GM23338 (cell line): ENCODE data around the gene PASK. TPM values are rescaled to one million over a fixed set of nuclear protein-coding genes. Genes with fewer than 3 reads are reported as not detected.

Source experiments
- ATAC-seq: fragments of 200-7000 bp; cut with Tn5 transposase; 3 replicates; pipeline ENCODE4 v1.9.1; 2020
- DNase-seq: peaks from one replicate; pipeline ENCODE4 v3.0.0-alpha.2; 2015; ENCODE audit warnings: low spot score
- H2AFZ ChIP-seq: fragments of 200-600 bp; sonication (generic); 2 replicates; pipeline ENCODE4 v1.8.0; 2016; ENCODE audit warnings: antibody characterized with exemption, mild to moderate bottlenecking, moderate library complexity
- H3F3A ChIP-seq: fragments of 200-600 bp; sonication (generic); replicated peaks from 2 replicates; pipeline ENCODE4 v1.8.0; 2017; ENCODE audit warnings: antibody characterized with exemption, mixed run types, low read depth
- H3K27ac ChIP-seq: fragments of 200-600 bp; sonication (generic); 2 replicates; pipeline ENCODE4 v1.6.1; 2016; ENCODE audit warnings: low read depth
- H3K27me3 ChIP-seq: fragments of 200-600 bp; sonication (generic); 2 replicates; pipeline ENCODE4 v1.8.0; 2016; ENCODE audit warnings: mild to moderate bottlenecking, mixed run types, moderate library complexity; ENCODE audit not compliant: insufficient read depth
- H3K36me3 ChIP-seq: fragments of 200-600 bp; sonication (generic); 2 replicates; pipeline ENCODE4 v1.8.0; 2016; ENCODE audit warnings: mild to moderate bottlenecking; ENCODE audit not compliant: insufficient read depth
- H3K4me1 ChIP-seq: fragments of 200-600 bp; sonication (generic); 2 replicates; pipeline ENCODE4 v1.8.0; 2016; ENCODE audit warnings: mild to moderate bottlenecking, moderate library complexity; ENCODE audit not compliant: insufficient read depth
- H3K4me2 ChIP-seq: fragments of 200-600 bp; sonication (generic); 2 replicates; pipeline ENCODE4 v1.7.1; 2017; ENCODE audit warnings: mixed run types
- H3K4me3 ChIP-seq: fragments of 200-600 bp; sonication (generic); 2 replicates; pipeline ENCODE4 v1.6.1; 2016; ENCODE audit warnings: mixed run types
- H3K79me2 ChIP-seq: fragments of 200-600 bp; sonication (generic); replicated peaks from 2 replicates; pipeline ENCODE4 v1.8.0; 2017; ENCODE audit warnings: mild to moderate bottlenecking; ENCODE audit not compliant: insufficient read depth
- H3K9me2 ChIP-seq: fragments of 200-600 bp; sonication (generic); 2 replicates; pipeline ENCODE4 v1.8.0; 2017; ENCODE audit not compliant: insufficient read depth
- H4K20me1 ChIP-seq: fragments of 200-600 bp; sonication (generic); replicated peaks from 2 replicates; pipeline ENCODE4 v1.8.0; 2017; ENCODE audit warnings: mild to moderate bottlenecking; ENCODE audit not compliant: insufficient read depth
- H3K27ac Mint-ChIP-seq: 2 replicates; pipeline ENCODE4 v1.8.0; 2020; ENCODE audit warnings: inconsistent platforms, mild to moderate bottlenecking, moderate library complexity, mixed read lengths
- H3K27me3 Mint-ChIP-seq: 3 replicates; pipeline ENCODE4 v1.8.0; 2022; ENCODE audit warnings: low read depth, mild to moderate bottlenecking, moderate library complexity, mixed read lengths, inconsistent platforms; ENCODE audit not compliant: insufficient read depth, poor library complexity
- H3K36me3 Mint-ChIP-seq: 3 replicates; pipeline ENCODE4 v1.8.0; 2021; ENCODE audit warnings: low read depth, mild to moderate bottlenecking, inconsistent platforms, moderate library complexity, mixed read lengths
- H3K4me1 Mint-ChIP-seq: 3 replicates; pipeline ENCODE4 v1.8.0; 2020; ENCODE audit warnings: mild to moderate bottlenecking, inconsistent platforms, mixed read lengths
- H3K4me3 Mint-ChIP-seq: 3 replicates; pipeline ENCODE4 v1.8.0; 2021; ENCODE audit warnings: moderate library complexity, mild to moderate bottlenecking, inconsistent platforms, mixed read lengths
- H3K9me3 Mint-ChIP-seq: 3 replicates; pipeline ENCODE4 v1.8.0; 2020; ENCODE audit warnings: moderate library complexity, mild to moderate bottlenecking, inconsistent platforms, mixed read lengths
- CREB1 ChIP-seq: fragments of 250-450 bp; sonication (Bioruptor Pico); IDR thresholded peaks from 2 replicates; pipeline ENCODE4 v1.5.0; 2020; ENCODE audit warnings: low read depth, mild to moderate bottlenecking, moderate library complexity
- EZH2 ChIP-seq: fragments of 200-600 bp; sonication (generic); IDR thresholded peaks from one replicate; pipeline ENCODE4 v1.8.0; 2017; ENCODE audit warnings: antibody characterized with exemption, mild to moderate bottlenecking, low read depth; ENCODE audit not compliant: unreplicated experiment
- EZH2phosphoT487 ChIP-seq: fragments of 200-600 bp; sonication (generic); IDR thresholded peaks from one replicate; pipeline ENCODE4 v1.8.1; 2018; ENCODE audit warnings: antibody characterized with exemption; ENCODE audit not compliant: unreplicated experiment
- JUNB ChIP-seq: IDR thresholded peaks from one replicate; pipeline ENCODE4 v1.6.1; 2016; ENCODE audit warnings: antibody characterized with exemption; ENCODE audit not compliant: unreplicated experiment
- NANOG ChIP-seq: IDR thresholded peaks from 2 replicates; pipeline ENCODE4 v1.6.1; 2016; ENCODE audit warnings: antibody characterized with exemption, borderline replicate concordance
- POLR2AphosphoS5 ChIP-seq: IDR thresholded peaks from 2 replicates; pipeline ENCODE4 v1.6.1; 2016; ENCODE audit warnings: antibody characterized with exemption, low read depth
- STAT1 ChIP-seq: IDR thresholded peaks from one replicate; pipeline ENCODE4 v1.6.1; 2016; ENCODE audit warnings: antibody characterized with exemption; ENCODE audit not compliant: unreplicated experiment
- ZNF114 ChIP-seq: fragments of 250-450 bp; sonication (Bioruptor Pico); IDR thresholded peaks from 2 replicates; pipeline ENCODE4 v1.5.0; 2020; ENCODE audit warnings: mild to moderate bottlenecking, moderate library complexity
- ZNF331 ChIP-seq: fragments of 250-450 bp; sonication (Bioruptor Pico); IDR thresholded peaks from 2 replicates; pipeline ENCODE4 v1.5.0; 2020; ENCODE audit warnings: low read depth, mild to moderate bottlenecking, moderate library complexity
- polyA plus RNA-seq: library from polyadenylated mRNA; unstranded; fragments of >200 nt; fragmentation: Nextera tagmentation; extraction: Ambion mirVana; gene quantifications from 2 replicates; pipeline ENCODE4 v1.2.1, GENCODE V29; 2016
- total RNA-seq: library from RNA; depleted of rRNA; stranded (reverse); fragments of >200 nt; shearing (Covaris generic); gene quantifications from 2 replicates; pipeline ENCODE4 v1.2.3, GENCODE V29; 2014
- TF ChIP-seq, protein P1 (sequence below): IDR thresholded peaks from 2 replicates; pipeline ENCODE4 v1.6.1; 2016; ENCODE audit warnings: antibody characterized with exemption
- TF ChIP-seq, protein P2 (sequence below): IDR thresholded peaks from one replicate; pipeline ENCODE4 v1.6.1; 2018; ENCODE audit warnings: antibody characterized with exemption; ENCODE audit not compliant: unreplicated experiment
- TF ChIP-seq, protein P3 (sequence below), 2 experiments: fragments of 200-600 bp in 1 of 2; sonication (generic) in 1 of 2; conservative IDR thresholded peaks; 2 replicates each; pipeline versions ENCODE4 v1.5.1 to v1.6.1; 2016 to 2017; ENCODE audit warnings: antibody characterized with exemption in 2 of 2, low read depth in 2 of 2, mild to moderate bottlenecking in 2 of 2, moderate library complexity in 1 of 2
- TF ChIP-seq, protein P4 (sequence below): fragments of 250-450 bp; sonication (Bioruptor Pico); IDR thresholded peaks from 2 replicates; pipeline ENCODE4 v1.5.0; 2020; ENCODE audit warnings: mild to moderate bottlenecking, moderate library complexity

The PASK gene
- total and polyA plus RNA-seq, 2 experiments from 2014 or later = 12.5 to 38.4 TPM

DNA sequence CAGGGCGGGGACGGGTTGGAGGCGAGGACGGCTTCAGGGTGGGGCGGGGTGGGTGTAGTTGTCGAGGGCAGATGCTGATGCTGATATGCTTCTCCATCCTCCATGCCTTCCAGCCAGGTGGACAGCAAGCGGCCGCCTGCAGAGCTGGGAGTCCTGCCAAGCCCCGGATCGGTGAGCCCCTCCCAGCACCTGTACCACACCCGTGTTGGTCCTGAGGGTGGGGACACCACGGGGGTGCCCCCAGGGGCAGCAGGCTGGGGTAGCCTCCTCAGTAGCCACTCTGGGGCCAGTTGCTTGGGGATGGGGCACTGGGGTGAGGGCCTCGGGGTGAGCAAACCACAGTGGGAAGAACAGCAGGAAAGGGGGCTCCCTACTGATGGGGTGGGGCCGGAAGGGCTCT, 41.8 kb upstream of the PASK start:
- H2AFZ ChIP-seq = no peak overlapping the region
- no peaks in the 10 kb centered on the region for H3K27me3 ChIP-seq
- peaks cover 7% of the 10 kb centered on the region for H3K27me3 Mint-ChIP-seq
- H3K4me2 ChIP-seq = no peak overlapping the region
- no peaks in the 10 kb centered on the region for H3K4me1 ChIP-seq
- H3K36me3 Mint-ChIP-seq = no peaks in the 10 kb centered on the region
- DNase-seq (no peak), ATAC-seq (no peak)
- no peak overlapping the region for H3K27ac Mint-ChIP-seq
- H3K4me1 Mint-ChIP-seq = peaks cover 3% of the 10 kb centered on the region
- H3F3A ChIP-seq = no peaks in the 10 kb centered on the region
- no peaks in the 10 kb centered on the region for H4K20me1 ChIP-seq
- H3K9me3 Mint-ChIP-seq = no peaks in the 10 kb centered on the region
- H3K4me3 ChIP-seq = no peak overlapping the region
- H3K4me3 Mint-ChIP-seq = no peak overlapping the region
- no peaks in the 10 kb centered on the region for H3K9me2 ChIP-seq
- H3K27ac ChIP-seq = no peak overlapping the region
- TF ChIP-seq EZH2phosphoT487 (no peak), CREB1 (CRISPR knock-in tag) (no peak), ZNF114 (no peak), STAT1 (no peak), NANOG (no peak), POLR2AphosphoS5 (no peak), ZNF331 (CRISPR knock-in tag) (no peak), EZH2 (no peak), JUNB (no peak)
- TF ChIP-seq, protein P1, sequence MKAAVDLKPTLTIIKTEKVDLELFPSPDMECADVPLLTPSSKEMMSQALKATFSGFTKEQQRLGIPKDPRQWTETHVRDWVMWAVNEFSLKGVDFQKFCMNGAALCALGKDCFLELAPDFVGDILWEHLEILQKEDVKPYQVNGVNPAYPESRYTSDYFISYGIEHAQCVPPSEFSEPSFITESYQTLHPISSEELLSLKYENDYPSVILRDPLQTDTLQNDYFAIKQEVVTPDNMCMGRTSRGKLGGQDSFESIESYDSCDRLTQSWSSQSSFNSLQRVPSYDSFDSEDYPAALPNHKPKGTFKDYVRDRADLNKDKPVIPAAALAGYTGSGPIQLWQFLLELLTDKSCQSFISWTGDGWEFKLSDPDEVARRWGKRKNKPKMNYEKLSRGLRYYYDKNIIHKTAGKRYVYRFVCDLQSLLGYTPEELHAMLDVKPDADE = no peak
- TF ChIP-seq, protein P2, sequence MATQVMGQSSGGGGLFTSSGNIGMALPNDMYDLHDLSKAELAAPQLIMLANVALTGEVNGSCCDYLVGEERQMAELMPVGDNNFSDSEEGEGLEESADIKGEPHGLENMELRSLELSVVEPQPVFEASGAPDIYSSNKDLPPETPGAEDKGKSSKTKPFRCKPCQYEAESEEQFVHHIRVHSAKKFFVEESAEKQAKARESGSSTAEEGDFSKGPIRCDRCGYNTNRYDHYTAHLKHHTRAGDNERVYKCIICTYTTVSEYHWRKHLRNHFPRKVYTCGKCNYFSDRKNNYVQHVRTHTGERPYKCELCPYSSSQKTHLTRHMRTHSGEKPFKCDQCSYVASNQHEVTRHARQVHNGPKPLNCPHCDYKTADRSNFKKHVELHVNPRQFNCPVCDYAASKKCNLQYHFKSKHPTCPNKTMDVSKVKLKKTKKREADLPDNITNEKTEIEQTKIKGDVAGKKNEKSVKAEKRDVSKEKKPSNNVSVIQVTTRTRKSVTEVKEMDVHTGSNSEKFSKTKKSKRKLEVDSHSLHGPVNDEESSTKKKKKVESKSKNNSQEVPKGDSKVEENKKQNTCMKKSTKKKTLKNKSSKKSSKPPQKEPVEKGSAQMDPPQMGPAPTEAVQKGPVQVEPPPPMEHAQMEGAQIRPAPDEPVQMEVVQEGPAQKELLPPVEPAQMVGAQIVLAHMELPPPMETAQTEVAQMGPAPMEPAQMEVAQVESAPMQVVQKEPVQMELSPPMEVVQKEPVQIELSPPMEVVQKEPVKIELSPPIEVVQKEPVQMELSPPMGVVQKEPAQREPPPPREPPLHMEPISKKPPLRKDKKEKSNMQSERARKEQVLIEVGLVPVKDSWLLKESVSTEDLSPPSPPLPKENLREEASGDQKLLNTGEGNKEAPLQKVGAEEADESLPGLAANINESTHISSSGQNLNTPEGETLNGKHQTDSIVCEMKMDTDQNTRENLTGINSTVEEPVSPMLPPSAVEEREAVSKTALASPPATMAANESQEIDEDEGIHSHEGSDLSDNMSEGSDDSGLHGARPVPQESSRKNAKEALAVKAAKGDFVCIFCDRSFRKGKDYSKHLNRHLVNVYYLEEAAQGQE = no peak
- TF ChIP-seq, protein P3, sequence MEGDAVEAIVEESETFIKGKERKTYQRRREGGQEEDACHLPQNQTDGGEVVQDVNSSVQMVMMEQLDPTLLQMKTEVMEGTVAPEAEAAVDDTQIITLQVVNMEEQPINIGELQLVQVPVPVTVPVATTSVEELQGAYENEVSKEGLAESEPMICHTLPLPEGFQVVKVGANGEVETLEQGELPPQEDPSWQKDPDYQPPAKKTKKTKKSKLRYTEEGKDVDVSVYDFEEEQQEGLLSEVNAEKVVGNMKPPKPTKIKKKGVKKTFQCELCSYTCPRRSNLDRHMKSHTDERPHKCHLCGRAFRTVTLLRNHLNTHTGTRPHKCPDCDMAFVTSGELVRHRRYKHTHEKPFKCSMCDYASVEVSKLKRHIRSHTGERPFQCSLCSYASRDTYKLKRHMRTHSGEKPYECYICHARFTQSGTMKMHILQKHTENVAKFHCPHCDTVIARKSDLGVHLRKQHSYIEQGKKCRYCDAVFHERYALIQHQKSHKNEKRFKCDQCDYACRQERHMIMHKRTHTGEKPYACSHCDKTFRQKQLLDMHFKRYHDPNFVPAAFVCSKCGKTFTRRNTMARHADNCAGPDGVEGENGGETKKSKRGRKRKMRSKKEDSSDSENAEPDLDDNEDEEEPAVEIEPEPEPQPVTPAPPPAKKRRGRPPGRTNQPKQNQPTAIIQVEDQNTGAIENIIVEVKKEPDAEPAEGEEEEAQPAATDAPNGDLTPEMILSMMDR (conservative IDR thresholded peaks at IDR 0.05; ENCODE audit: low read depth in 2 of 2) = no peak
- TF ChIP-seq, protein P4, sequence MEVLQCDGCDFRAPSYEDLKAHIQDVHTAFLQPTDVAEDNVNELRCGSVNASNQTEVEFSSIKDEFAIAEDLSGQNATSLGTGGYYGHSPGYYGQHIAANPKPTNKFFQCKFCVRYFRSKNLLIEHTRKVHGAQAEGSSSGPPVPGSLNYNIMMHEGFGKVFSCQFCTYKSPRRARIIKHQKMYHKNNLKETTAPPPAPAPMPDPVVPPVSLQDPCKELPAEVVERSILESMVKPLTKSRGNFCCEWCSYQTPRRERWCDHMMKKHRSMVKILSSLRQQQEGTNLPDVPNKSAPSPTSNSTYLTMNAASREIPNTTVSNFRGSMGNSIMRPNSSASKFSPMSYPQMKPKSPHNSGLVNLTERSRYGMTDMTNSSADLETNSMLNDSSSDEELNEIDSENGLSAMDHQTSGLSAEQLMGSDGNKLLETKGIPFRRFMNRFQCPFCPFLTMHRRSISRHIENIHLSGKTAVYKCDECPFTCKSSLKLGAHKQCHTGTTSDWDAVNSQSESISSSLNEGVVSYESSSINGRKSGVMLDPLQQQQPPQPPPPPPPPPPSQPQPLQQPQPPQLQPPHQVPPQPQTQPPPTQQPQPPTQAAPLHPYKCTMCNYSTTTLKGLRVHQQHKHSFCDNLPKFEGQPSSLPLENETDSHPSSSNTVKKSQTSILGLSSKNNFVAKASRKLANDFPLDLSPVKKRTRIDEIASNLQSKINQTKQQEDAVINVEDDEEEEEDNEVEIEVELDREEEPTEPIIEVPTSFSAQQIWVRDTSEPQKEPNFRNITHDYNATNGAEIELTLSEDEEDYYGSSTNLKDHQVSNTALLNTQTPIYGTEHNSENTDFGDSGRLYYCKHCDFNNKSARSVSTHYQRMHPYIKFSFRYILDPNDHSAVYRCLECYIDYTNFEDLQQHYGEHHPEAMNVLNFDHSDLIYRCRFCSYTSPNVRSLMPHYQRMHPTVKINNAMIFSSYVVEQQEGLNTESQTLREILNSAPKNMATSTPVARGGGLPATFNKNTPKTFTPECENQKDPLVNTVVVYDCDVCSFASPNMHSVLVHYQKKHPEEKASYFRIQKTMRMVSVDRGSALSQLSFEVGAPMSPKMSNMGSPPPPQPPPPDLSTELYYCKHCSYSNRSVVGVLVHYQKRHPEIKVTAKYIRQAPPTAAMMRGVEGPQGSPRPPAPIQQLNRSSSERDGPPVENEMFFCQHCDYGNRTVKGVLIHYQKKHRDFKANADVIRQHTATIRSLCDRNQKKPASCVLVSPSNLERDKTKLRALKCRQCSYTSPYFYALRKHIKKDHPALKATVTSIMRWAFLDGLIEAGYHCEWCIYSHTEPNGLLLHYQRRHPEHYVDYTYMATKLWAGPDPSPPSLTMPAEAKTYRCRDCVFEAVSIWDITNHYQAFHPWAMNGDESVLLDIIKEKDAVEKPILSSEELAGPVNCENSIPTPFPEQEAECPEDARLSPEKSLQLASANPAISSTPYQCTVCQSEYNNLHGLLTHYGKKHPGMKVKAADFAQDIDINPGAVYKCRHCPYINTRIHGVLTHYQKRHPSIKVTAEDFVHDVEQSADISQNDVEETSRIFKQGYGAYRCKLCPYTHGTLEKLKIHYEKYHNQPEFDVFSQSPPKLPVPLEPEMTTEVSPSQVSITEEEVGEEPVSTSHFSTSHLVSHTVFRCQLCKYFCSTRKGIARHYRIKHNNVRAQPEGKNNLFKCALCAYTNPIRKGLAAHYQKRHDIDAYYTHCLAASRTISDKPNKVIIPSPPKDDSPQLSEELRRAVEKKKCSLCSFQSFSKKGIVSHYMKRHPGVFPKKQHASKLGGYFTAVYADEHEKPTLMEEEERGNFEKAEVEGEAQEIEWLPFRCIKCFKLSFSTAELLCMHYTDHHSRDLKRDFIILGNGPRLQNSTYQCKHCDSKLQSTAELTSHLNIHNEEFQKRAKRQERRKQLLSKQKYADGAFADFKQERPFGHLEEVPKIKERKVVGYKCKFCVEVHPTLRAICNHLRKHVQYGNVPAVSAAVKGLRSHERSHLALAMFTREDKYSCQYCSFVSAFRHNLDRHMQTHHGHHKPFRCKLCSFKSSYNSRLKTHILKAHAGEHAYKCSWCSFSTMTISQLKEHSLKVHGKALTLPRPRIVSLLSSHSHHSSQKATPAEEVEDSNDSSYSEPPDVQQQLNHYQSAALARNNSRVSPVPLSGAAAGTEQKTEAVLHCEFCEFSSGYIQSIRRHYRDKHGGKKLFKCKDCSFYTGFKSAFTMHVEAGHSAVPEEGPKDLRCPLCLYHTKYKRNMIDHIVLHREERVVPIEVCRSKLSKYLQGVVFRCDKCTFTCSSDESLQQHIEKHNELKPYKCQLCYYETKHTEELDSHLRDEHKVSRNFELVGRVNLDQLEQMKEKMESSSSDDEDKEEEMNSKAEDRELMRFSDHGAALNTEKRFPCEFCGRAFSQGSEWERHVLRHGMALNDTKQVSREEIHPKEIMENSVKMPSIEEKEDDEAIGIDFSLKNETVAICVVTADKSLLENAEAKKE (CRISPR knock-in tag) = no peak
- no peaks in the 10 kb centered on the region for H3K79me2 ChIP-seq
- no peaks in the 10 kb centered on the region for H3K36me3 ChIP-seq
